Stimulated activated CD8-positive, alpha-beta memory T cell treated with anti-CD3 and anti-CD28 coated beads, Interleukin-15, amount 100 ng/mL, for 24 hours (primary cell): ENCODE results near the gene SCRN2.

Experiments
- DNase-seq: peaks from one replicate; pipeline ENCODE4 v3.0.0-alpha.2; 2020; ENCODE audit warnings: low read depth

SCRN2 gene

DNA sequence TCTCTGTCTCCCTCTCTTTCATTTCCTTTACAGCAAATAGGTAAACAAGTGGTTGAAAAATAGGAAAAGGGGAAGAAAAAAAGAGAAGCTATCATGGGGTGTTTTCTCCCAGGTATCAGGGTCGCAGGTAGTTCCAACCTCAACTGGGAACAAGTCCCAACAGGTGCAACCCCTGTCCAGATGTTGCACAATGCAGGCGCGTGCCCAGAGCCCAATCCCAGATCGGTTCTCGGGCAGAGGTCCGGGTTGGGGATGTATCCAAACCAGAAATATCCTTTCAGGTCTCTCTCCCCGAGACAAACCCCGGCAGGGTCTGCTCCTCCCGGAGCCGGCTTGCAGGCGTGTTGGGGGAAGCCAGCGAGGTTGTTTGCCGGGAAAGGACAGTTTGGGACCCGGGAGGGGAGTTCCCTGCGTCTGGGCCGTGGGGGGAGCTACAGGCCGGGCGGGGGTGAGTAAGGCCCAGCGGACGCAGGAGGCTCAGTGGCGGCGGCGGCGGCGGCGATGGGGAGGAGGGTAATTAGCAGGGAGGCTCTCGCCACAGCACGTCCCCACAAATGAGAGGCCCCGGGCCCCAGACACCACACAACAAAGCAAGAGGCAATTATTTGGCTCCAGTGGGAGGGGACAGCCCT, 31.1 kb upstream of the SCRN2 start:
- no peak for DNase-seq

DNA sequence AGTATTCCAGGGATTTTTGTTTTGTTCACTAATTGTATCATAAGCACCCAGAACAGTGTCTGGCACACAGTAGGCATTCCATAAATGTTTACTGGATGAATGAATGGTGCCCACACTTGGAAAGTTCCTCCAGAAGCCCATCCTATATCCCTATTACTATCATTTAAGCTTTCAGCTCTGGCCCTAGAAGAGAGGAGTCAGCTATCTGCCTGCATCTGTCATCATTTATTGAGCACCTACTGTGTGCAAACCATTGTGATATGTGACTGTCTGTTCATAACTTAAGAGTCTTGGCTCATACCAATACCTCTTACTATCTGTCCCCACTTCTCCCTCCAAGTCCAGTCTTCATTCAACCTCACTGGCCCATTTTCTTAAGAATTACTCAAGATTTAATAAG, 30.0 kb upstream of the SCRN2 start:
- DNase-seq = no peak

DNA sequence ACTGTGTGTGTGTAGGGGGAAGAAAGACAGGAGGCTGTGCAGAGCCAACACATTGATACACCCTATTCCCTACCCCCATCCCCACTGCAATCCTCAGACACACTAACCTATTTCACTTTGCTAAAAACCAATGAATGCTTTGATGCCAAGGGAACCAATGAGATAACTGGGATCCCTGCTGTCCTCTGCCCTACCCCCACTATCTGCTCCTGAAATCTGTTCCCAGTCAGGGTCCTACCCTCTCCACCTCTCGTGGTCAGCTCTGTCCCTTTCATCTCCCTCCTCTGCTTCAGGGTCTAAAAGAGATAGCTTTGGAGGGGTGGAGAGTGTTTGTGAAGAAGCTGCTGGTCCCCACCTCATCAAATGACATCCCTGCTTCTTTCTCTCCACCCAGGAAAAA, 29.0 kb upstream of the SCRN2 start:
- no peak for DNase-seq

DNA sequence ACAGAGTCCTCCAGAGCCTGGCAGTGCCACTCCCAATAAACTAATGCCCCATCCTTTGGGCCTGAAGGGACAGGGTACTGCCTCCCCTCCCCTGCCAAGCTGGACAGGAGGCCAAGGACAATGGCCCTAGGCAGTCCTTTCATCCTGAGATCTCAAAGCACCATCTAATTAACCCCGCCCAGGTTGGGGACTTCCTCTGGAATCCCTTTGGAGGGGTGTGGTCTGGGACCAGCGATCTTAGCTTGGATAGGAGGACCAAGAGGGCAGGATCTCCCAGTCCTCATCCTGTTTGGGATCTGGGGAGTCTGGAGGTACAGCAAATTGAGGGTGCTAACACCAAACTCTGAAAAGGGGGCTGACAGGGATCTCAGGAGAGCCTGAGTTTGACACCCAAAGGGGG, 28.0 kb upstream of the SCRN2 start:
- no peak for DNase-seq

DNA sequence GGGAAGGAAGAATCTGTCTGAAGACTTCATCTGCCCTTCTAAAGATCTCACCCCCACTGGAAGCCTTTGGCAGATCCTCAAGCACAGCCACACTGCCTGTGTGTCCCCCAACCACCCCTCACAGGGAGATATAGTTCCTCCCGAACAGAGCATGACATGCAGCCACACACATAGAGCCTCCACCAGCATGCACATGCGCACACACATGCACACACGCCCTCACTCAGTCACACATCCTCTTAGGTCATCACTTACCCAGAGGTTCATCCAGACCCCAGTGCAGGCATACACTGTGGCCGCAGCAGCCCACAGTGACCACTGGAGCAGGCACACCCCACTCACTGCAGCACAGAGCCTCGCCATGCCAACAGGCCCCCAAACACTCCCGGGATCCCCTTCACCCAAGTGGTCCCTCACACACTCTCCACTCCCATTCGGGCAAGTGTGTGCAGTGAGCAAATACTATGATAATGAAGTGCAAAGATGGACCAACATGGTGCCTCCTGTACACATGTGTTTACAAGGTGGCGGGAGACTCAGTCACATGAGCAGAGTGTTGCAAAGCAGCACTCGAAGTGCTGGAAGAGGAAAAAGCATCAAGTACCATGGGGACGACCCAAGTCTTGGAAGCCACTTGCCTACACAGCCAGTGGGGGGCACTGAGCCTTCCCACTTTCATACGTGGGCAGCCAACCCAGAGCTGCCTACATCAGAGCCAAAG, 26.9 kb upstream of the SCRN2 start:
- no peak for DNase-seq

DNA sequence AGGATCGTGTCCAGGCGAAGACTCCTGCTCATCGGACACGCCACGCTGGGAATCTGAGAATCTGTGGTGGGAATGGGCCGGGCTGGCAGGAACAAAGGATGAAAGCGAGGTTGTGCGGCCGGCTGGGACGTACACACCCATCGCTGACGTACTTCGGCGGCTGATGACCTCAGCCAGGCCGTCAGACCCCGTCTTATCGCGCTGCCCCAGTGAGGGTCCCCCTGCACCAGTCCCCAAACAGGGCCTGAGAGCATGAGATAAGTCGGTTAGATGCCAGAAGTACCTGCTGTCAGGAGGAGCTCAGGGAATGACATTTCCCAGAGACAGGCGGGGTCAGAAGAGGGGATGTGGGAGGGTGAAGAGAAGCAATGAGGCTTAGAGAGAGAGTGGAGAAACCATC, 25.9 kb upstream of the SCRN2 start:
- DNase-seq = no peak

DNA sequence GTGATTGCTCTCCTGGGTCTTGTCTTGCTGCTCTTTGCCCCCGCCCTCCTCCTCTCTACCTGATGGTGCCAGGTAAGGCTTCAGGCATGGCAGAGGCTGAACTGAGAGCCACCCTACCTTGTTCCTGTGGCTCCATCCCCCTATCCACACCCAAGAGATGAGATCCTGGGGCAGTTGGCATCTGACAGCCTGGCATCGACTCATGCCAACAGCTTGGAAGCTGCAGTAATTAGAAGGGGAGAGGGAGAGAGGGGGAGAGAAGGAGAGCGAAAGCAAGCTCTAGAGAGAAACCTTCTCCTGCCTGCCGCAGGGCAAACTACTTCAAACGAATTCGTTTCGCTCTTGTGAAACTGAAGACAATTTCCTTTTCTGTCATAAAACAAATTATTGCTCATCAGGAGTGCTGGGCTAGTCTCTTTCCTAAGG, 23.7 kb upstream of the SCRN2 start:
- DNase-seq = no peak

DNA sequence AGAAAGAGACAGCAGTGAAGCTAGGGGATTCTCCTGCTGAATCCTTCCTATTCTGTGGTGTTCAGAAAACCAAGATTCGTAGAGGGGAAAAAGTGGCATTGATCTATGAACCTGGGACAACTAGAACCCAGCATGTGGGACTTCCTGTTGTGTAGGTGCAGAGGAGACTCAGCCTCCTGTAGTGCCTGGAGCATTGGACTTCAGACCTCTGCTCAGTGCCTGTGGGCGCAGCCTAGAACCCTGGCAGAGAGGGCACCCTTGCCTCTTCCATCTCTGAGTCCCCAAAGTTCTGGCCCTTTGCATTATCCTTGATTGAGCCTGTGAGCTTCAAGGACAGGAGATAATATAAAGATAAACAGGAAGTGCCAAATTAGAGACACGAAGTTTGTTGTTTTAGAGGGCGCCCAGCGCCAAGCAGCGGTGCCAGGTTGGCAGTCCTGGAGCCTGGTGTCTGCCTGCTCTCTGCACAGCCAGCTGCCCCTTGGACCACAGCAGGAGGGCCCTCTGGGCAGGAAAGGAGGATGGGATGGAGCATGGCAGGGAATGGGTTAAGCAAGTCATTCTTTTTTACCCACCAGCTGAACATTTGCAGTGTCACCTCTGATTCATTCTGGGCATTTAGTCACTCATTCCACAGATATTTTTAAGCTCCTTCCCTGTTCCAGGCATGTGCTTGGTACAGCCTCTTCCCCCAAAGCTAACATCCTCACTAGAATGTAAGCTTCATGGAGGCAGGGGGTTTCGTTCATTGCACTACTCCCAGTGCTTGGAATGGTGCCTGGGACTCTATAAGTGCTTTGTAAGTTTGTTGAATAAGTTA, 21.8 kb upstream of the SCRN2 start:
- no peak for DNase-seq

DNA sequence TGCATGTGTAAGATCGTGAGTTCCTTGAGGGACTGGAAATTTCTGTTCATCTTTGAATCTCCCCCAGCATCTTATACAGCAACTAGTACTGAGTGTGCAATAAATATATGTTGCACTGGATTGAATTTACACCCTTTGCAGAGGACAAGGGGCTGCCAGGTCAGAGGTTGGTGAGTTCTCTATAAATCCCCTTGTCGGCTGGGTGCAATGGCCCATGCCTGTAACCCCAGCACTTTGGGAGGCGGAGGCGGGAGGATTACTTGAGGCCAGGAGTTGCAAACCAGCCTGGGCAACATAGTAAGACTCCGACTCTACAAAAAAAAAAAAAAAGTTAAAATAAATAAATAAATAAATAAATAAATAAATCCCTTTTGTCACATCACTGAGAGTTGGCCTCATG, 19.3 kb upstream of the SCRN2 start:
- DNase-seq = no peak

DNA sequence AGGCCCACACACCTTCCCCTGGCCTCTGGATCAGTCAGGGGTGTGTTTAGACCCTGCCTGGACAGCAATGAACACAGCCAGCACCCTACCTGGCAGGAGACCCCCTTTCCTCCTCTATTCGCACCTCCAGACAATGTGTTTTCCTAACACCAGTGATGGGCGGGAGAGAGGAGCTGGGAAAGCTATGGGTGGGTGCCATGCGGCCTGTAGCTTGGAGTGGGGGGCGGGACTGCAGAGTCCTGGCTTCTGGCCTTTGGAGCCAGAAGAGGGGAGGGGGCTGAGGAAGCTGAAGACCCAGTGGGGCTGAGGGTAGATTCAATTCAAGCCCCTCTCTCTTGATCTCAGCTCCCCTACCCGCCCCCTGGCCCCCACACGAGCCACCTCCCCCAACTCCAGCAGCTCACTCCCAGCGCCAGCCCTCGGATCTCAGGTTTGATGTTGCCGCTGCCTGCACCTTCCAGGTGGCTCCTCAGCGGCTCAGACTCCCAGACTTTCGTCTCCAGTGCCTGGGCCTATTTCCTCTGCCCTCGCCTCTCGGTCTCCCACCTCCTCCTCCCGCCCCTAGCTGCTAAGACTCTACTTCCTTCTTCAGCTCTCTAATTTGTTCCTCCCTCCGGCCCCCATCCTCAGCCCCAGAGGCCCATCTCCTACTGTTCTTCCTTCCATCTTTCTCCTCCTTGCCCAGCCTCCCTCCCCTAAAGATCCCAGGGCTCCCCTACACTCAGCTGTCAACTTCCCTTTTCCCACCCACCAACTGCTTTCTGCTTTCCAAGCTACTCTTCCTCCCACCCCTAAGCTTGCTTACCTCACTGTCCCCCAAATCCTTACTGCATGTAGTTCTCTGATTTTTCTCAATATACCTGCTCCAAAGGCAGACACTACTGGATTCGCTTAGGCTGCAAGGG, 16.7 kb upstream of the SCRN2 start:
- DNase-seq = no peak

DNA sequence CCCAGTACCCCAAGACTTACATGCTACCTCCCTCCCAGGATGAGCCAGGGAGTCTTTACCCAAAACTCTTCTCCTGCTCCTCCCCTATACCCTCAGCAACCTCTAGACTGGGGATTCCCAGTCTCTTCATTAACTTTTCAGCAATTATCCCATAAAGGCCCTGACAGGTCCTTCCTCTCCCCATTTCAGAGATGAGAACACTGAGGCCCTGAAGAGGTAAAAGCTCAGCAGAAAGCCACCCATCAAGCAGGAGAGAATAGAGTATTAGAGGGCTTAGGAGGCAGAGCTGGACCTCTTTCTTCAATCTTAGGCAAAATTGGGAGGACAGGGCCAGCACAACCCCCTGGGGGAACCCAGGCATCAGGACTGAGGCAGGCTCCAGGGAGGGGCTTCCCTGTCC, 15.8 kb upstream of the SCRN2 start:
- no peak for DNase-seq

DNA sequence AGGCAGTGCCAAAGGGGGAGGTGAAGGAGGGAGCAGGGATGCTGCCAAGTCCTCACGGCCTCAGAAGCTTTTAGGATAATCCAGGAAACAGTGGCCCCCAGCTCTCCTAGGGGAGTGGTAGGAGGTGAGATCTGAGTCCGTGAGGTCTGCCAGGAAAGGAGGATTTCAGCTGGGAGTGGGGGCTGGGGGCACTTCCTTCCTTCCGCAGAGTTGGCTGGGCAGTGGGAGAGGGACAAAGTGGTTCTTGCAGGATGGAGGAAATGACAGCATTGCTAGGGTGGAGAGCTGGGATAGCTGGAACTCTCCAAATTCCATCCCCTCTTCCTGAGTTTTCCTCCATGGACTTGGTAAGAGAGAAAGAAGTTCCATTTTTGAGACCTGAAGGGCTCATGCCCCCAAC, 14.7 kb upstream of the SCRN2 start:
- no peak for DNase-seq

DNA sequence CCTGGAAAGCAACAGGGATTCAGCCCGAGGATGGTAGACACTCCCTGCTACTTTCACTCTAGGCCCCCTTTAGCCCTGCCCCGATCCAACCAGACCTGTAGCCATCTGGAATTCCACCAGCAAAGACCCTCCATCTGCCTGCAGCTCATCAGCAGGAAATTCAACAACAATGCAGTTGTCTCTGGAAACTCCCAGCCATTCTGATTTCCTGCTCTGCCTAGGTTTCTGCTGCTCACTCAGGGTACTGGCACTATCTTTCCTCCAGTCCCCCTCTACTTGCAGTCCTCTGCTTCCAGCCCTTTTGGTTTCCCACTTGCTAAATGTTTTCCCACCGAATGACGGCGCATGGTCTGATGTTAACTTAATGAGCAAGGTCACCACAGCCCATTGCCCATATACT, 12.5 kb upstream of the SCRN2 start:
- DNase-seq = no peak

DNA sequence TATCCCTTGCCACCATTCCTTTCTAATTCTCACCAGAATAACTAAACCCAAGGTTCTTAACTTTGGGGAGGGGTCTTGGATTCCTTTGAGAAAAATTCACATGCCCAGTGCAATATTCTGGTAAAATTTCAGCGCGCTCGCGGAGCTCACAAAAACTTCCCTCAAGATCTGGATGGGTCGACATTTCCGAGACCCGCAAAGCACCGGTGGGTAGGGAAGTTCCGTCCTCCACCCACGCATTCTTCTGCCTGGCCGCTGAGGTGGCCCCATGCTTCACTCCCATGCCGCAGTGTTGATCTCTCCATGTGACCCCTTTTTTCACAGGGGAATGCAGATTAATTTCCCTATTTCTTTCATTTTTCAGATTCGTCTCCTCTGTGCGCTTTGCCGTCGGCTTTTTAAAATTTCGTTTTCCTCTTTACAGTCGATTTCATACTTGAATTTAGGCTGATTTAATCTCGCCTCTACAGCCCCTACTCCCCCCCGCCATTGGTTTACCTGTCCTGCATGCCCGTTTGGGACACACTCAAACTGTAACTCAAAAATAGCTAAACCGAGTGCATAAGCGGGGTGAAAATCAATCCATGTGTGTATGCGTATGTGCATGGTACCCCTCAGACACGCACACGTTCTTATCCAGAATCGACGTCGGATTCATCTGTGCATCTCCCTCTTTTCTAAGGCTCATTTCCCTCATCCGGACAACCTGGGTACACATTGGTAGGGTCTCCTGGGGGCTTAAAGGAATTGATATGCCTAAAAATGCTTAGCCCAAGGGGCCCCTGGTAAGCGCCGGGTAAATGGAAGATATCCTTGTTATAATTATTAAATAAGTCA, 11.3 kb upstream of the SCRN2 start:
- no peak for DNase-seq

DNA sequence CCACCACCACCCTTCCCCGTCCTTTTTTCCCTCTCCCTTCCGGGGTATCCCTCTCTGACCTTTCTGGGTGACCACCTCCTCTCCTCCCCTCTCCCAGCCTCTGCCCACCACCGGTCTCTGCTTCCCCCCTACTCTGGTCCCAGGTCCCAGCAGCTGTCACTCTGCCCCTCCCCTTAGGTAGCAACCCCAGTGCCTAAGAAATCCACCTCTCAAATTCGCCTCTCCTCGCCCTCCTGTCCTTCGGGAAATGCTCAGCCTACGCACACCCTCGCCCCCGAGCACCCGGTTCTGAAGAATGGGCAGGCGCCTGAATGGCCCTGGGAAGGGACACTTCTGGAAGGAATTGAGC, 10.7 kb upstream of the SCRN2 start:
- DNase-seq = no peak

DNA sequence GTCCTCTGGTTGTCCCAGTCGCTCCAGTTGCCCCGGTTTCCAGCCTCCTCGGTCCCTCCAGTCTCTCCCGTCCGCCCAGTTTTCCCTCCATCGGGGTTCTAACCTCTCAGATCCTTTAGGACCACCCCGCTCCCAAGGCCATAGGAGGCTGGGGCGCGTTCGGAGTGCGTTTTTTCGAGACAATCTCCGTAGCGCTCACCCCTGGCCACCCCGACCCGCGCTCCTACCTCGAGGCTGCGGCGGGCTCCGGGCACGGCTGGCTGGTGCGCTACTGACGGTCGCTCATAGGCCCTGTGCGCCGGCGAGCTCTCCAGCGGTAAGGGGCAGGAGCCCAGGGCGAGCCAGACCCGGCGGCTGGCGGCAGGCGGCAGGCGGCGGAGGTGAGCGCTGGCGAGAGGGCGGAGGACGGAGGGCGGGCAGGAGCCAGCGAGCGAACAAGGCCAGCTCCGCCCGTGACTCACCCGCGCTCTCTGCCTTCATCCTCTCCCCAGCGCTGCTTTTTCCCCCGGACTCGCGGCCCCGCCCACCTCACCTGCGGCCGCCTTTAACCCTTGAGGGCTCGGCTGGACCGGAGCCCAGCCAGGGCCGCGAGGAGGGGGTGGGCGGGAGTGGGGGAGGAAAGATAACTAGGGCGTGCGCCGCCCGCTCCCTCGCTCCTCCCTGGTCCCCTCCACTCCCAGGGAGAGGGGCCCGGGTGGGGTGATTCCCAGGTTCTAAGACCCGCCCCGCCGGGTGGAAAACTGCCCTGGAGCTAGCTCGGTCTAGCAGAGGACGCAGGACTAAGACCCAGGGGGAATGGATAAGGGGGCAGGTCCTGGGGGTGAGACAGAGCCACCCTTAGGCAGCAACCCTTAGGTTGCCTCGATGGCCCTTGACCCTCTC, 9.9 kb upstream of the SCRN2 start, which contains the start of gene SP6:
SP6 (minus strand) TSS at position 472 of the 882 bp plus-strand sequence. CDS start 2,734 bp downstream, outside the sequence.
- no peak for DNase-seq

DNA sequence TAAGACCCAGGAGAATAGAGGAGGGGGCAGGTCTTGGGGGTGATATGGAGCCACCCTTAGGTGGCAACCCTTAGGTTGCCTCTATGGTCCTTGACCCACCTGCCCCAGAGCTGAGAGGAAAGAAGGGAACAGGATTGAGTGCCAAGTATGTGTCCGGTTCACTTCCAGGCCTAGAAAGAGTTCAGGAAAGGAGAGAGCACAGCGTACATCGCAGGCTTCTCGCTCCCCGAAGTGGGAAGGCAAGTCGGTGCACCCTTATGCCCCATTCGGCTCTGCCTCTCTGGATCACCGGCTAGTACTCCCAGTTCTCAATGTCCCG, 9.3 kb upstream of the SCRN2 start:
- DNase-seq = no peak

DNA sequence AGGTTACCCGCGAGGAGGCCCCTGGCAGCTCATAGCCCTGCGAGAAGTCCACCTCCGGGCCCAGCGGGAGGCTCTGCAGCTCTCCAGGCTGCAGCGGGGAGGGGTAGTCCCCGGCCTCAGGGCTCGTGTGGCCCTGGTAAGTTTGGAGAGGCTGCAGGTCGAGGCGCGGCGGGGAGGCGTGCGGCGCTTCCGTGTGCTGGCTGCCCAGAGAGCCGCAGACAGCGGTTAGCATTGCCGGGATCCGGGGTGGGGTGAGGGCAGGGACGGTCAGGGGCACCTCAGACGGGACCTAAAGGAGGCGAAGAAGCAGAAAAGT, 7.1 kb upstream of the SCRN2 start:
- DNase-seq = no peak

DNA sequence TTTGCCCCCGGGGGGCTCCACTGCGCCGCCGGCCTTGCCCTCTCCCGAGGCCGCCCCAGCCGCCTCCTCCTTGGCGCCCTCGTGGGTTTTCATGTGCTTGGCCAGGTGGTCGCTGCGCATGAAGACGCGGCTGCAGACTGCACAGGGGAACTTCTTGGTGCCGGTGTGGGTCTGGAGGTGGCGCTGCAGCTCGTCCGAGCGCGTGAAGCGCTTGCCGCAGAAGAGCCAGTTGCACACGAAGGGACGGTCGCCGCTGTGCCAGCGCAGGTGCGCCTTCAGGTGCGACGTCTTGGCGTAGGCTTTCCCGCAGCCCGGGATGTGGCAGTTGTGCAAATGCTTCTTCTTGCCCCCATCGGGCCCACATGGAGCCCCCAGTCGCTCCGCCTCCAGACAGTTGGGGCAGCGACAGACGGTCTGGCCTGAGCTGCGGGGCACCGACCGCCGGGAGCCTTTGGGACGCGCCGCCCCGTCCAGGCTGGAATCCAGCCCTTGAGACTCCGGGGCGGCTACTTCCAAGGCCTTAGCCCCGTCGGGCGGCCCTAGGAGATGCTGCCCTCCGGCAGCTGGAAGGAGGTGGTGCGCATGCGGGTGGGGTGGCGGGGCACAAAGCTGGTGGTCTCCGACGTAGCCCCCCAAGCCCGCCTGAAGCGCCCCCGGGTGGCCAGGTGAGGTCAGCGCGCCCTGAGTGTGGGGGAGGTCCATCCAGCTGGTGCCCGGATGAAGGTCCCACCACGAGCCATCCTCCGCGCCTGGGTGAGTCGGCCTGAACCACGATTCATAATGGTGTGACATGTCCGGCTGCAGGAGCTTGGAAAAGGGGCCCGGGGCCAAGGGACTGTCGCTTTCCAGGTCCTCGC, 6.5 kb upstream of the SCRN2 start:
- no peak for DNase-seq
